Measurements from ENCODE around the gene MED13.

DNA sequence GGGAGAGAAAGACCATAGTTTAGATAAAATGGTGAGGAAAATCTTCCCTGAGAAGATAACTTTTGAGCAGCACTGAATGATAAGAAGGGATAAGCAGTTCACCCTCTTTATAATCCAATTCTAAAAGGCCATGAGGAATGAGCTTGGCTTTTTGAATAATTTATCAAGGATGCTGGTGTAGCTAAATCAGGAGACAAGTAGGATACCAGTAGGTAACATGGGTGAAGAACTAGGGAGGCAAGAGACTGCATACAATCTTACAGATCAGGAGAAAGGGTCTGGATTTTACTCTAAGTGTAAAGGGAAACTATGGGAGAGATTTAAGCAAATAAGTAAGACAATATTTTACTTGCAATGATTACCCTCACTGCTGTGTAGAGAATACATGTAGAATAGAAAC lies 60.7 kb downstream of the MED13 start:
- TF ChIP-seq, protein P1, sequence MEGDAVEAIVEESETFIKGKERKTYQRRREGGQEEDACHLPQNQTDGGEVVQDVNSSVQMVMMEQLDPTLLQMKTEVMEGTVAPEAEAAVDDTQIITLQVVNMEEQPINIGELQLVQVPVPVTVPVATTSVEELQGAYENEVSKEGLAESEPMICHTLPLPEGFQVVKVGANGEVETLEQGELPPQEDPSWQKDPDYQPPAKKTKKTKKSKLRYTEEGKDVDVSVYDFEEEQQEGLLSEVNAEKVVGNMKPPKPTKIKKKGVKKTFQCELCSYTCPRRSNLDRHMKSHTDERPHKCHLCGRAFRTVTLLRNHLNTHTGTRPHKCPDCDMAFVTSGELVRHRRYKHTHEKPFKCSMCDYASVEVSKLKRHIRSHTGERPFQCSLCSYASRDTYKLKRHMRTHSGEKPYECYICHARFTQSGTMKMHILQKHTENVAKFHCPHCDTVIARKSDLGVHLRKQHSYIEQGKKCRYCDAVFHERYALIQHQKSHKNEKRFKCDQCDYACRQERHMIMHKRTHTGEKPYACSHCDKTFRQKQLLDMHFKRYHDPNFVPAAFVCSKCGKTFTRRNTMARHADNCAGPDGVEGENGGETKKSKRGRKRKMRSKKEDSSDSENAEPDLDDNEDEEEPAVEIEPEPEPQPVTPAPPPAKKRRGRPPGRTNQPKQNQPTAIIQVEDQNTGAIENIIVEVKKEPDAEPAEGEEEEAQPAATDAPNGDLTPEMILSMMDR (IDR thresholded peaks at IDR 0.05) = no peak
- TF ChIP-seq POLR2A (IDR thresholded peaks at IDR 0.05) = no peak
- no peak for TF ChIP-seq POLR2AphosphoS5 (IDR thresholded peaks at IDR 0.05)
- no peak for TF ChIP-seq EP300 (IDR thresholded peaks at IDR 0.05)

Data from gastroesophageal sphincter (tissue), 3 donors.